ENCODE measurements around the gene ARSI.

DNA sequence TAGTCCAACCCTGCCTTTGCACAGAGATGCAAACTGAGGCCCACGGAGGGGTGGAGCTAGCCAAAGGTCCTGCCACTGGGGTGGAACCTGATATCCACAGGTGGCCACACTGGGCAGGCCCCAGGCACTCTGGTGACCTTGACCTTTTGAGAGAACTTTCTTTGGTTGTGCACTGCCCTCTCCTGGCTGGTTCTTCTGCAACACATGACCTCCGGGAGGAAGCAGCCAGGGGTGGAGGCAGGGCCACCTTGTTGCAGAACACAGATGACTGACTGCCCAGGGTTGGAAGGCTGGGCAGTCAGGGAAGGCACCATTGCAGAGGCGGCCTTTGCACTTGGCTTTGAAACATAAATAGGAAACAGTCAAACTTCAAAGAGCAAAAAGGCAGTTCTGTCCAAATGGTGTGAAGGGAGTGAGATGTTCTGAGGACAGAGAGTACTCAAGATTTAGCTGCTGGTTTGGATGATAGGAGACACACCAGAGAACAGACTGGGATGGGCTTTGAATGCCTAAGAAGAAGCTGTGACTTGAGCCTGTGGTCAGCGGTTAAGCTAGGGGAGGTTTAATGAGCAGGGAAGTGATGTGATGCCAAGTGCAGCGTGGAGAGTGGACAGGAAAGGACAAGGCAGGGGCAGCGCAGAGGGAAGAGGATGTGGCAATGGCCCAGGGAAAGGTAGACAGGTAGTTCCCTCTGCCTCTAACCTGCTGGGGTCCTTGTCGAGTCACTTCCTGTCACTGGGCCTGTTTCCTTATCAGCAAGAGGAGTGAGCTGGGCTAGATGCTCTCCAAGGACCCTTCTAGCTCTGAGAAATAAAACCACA, 48.0 kb upstream of the ARSI start:
- TF ChIP-seq CTCF (conservative IDR thresholded peaks at IDR 0.05) (peak; percentile 85), ZFX (IDR thresholded peaks at IDR 0.05) (no peak)
